CD4-positive, alpha-beta memory T cell (primary cell): Measurements from ENCODE around the gene COQ8B. TPM values are rescaled to one million over a fixed set of nuclear protein-coding genes. Genes with fewer than 3 reads are reported as not detected.

Experiments
- CTCF ChIA-PET: fragments of 350-600 bp; sonication (Branson Sonifier 250); formaldehyde crosslinking; loops from one replicate; lab custom pipeline; 2021; ENCODE audit warnings: inconsistent platforms; ENCODE audit not compliant: partially characterized antibody; lab: Charles Lee
- POLR2A ChIA-PET: fragments of 350-600 bp; sonication (Branson Sonifier 250); formaldehyde crosslinking; loops from one replicate; lab custom pipeline; 2021; ENCODE audit not compliant: partially characterized antibody; lab: Charles Lee
- DNase-seq, 5 donors: peaks; one replicate each; pipeline versions ENCODE4 v3.0.0 to v3.0.0-alpha.2; 2020 to 2022; ENCODE audit warnings: mixed read lengths in 1 of 5
- H3K27ac ChIP-seq: one replicate; pipeline ENCODE4 v1.7.0; 2013; ENCODE audit warnings: low read depth, low read length
- H3K27me3 ChIP-seq: 2 replicates; pipeline ENCODE4 v1.7.0; 2013; ENCODE audit warnings: mild to moderate bottlenecking, low read length, moderate library complexity; ENCODE audit not compliant: insufficient read depth
- H3K36me3 ChIP-seq: 2 replicates; pipeline ENCODE4 v1.7.0; 2013; ENCODE audit warnings: mild to moderate bottlenecking, low read length, moderate library complexity; ENCODE audit not compliant: insufficient read depth
- H3K4me1 ChIP-seq: 2 replicates; pipeline ENCODE4 v1.7.0; 2013; ENCODE audit warnings: mild to moderate bottlenecking, low read length, moderate library complexity; ENCODE audit not compliant: insufficient read depth
- H3K4me3 ChIP-seq, 2 donors: one replicate each; pipeline ENCODE4 v1.7.0; 2013; ENCODE audit warnings: low read length in 2 of 2, mild to moderate bottlenecking in 1 of 2
- H3K9me3 ChIP-seq, 2 donors: one replicate each; pipeline ENCODE4 v1.7.0; 2013; ENCODE audit warnings: low read length in 2 of 2, control low read depth in 1 of 2; ENCODE audit not compliant: control insufficient read depth in 1 of 2
- H3K27ac Mint-ChIP-seq, 7 donors: one replicate each; pipeline ENCODE4 v1.8.0; 2020 to 2021; ENCODE audit warnings: mixed read lengths in 7 of 7, mild to moderate bottlenecking in 6 of 7, inconsistent platforms in 3 of 7, moderate library complexity in 3 of 7
- H3K27me3 Mint-ChIP-seq, 2 donors: one replicate each; pipeline ENCODE4 v1.8.0; 2020 to 2021; ENCODE audit warnings: mixed read lengths in 2 of 2
- H3K36me3 Mint-ChIP-seq, 2 donors: one replicate each; pipeline ENCODE4 v1.8.0; 2020 to 2021; ENCODE audit warnings: mixed read lengths in 2 of 2, inconsistent platforms in 1 of 2, mild to moderate bottlenecking in 1 of 2
- H3K4me1 Mint-ChIP-seq, 4 donors: one replicate each; pipeline ENCODE4 v1.8.0; 2020 to 2021; ENCODE audit warnings: mixed read lengths in 4 of 4, mild to moderate bottlenecking in 1 of 4
- H3K4me3 Mint-ChIP-seq, 8 donors: one replicate each; pipeline ENCODE4 v1.8.0; 2020 to 2021; ENCODE audit warnings: mixed read lengths in 8 of 8, mild to moderate bottlenecking in 7 of 8, moderate library complexity in 6 of 8, inconsistent platforms in 3 of 8
- H3K9me3 Mint-ChIP-seq, 8 donors: one replicate each; pipeline ENCODE4 v1.8.0; 2020 to 2021; ENCODE audit warnings: mixed read lengths in 8 of 8, mild to moderate bottlenecking in 5 of 8, inconsistent platforms in 3 of 8, moderate library complexity in 1 of 8
- intact Hi-C: fragments of 100-400 bp; cut with micrococcal nuclease; formaldehyde crosslinking; loops from one replicate; pipeline ENCODE4 v1.15.1; 2023
- polyA plus RNA-seq, 2 donors: library from polyadenylated mRNA; unstranded; fragments of 300-500 nt; fragmentation: Illumina TruSeq; gene quantifications; one replicate each; pipeline ENCODE4 v1.2.3, GENCODE V29; 2021
- total RNA-seq, 2 experiments: library from RNA; stranded (reverse); gene quantifications; one replicate each; pipeline ENCODE4 v1.2.3, GENCODE V29; 2021

Gene COQ8B
- total and polyA plus RNA-seq, 4 experiments from 2014 or later: 20.2 to 54.7 (median 34.2) TPM

GRCh38 chr19:40663695-40664692 is 52.7 kb downstream of the COQ8B start:
- H3K27me3 Mint-ChIP-seq: no peaks in the 10 kb centered on the region
- intact Hi-C loops: loop anchor here (1.0 to 5.0 kb wide), 7 partner anchors 52 to 645 kb away; partner anchors contain the start of genes COQ8B, HNRNPUL1, RAB4B and SNRPA
- peak overlapping the region; percentile 81 to 90 (median 86) for H3K4me3 Mint-ChIP-seq
- Histone ChIP-seq H3K4me3 (peak overlapping the region; percentile 52 to 75), H3K4me1 (peaks cover 16% of the 10 kb centered on the region), H3K27ac (peak overlapping the region; percentile 49), H3K9me3 (no peaks in the 10 kb centered on the region), H3K36me3 (no peaks in the 10 kb centered on the region), H3K27me3 (no peaks in the 10 kb centered on the region)
- ChIA-PET POLR2A (interaction anchor here (0.6 to 3.0 kb wide), 32 partner anchors 20 to 775 kb away, joined by 3 to 34 read pairs (median 4); partner anchors contain the start of genes ACTMAP, COQ8B, DMAC2 and EGLN2), CTCF (interaction anchor here (0.7 to 6.9 kb wide), 21 partner anchors 10 to 484 kb away, joined by 3 to 89 read pairs (median 6); partner anchors contain the start of genes ACTMAP, COQ8B, EGLN2 and ITPKC)
- peaks cover 3 to 11% of the 10 kb centered on the region in 2 donors for H3K36me3 Mint-ChIP-seq
- H3K9me3 Mint-ChIP-seq: peaks cover 0 to under 1% (median 0%) of the 10 kb centered on the region in 8 donors
- H3K4me1 Mint-ChIP-seq: peaks cover 4 to 14% (median 6%) of the 10 kb centered on the region in 4 donors
- peak overlapping the region; percentile 74 to 95 (median 90) for H3K27ac Mint-ChIP-seq
- DNase-seq: peak in 2 of 5 donors; percentile 3 to 48

DNA sequence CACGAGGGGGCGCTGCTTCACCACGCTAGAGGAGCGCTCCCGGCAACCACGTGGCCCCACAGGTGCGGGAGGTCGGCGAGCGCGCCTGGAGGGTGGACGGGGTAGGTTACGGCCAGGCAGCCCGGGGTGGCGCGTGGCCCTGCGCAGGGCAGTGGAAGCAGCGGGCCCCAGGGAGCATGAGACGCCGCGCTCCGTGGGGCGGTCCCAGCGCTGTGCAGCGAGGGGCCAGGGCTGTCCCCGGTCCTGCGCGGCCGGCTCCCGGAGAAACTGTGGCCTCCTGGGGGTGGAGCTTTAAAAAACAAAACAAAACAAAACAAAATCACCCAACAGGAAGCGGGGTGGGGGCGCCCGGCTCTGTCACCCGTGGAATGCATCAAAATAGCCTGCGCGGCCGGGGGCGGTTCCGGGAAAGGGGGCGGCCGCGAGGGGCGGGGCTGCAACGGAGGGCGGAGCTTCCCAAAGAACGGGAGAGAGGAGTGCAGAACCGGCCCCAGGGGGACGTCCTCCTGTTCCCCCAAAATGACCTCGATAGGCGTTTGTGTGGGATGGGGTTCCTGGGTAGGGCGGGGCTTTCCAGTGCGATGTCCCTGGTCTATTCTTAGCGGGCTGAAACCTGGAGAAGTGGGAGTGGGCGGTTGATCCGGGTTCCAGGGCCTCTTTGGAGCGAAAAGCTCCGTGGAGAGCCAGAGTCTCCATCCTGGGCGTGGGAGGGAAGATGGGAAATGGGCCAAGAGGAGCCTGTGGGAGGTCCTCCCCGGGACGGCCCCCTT is 53.6 kb downstream of the COQ8B start:
- Mint-ChIP-seq H3K9me3 (no peaks in the 10 kb centered on the region), H3K27me3 (no peaks in the 10 kb centered on the region), H3K36me3 (peaks cover 0 to 2% of the 10 kb centered on the region in 2 donors), H3K4me3 (peak overlapping the region; percentile 82 to 90 (median 86)), H3K4me1 (peaks cover 4 to 14% (median 6%) of the 10 kb centered on the region in 4 donors), H3K27ac (peak overlapping the region; percentile 74 to 95 (median 90))
- DNase-seq: peak; percentile 87 to 94 (median 91)
- H3K9me3 ChIP-seq: no peaks in the 10 kb centered on the region
- H3K4me3 ChIP-seq: peak overlapping the region; percentile 52 to 75
- CTCF ChIA-PET: interaction anchor here (0.7 to 6.9 kb wide), 20 partner anchors 11 to 485 kb away, joined by 3 to 89 read pairs (median 6); partner anchors contain the start of genes ACTMAP, COQ8B, EGLN2 and ITPKC
- H3K27me3 ChIP-seq: no peaks in the 10 kb centered on the region
- POLR2A ChIA-PET: interaction anchor here (0.6 to 3.0 kb wide), 36 partner anchors 21 to 776 kb away, joined by 3 to 34 read pairs (median 4); partner anchors contain the start of genes ACTMAP, COQ8B, DMAC2 and EGLN2
- peak overlapping the region; percentile 49 for H3K27ac ChIP-seq
- H3K4me1 ChIP-seq: peaks cover 16% of the 10 kb centered on the region
- intact Hi-C loops: loop anchor here (1.0 to 5.0 kb wide), 9 partner anchors 53 to 646 kb away; partner anchors contain the start of genes COQ8B, HNRNPUL1, RAB4B and SNRPA
- no peaks in the 10 kb centered on the region for H3K36me3 ChIP-seq

- no peaks in the 10 kb centered on the region for H3K9me3 Mint-ChIP-seq
- peak overlapping the region in 2 of 8 donors; percentile 6 to 36 for H3K4me3 Mint-ChIP-seq
- H3K4me3 ChIP-seq: no peak overlapping the region
- H3K36me3 Mint-ChIP-seq: no peaks in the 10 kb centered on the region
- H3K27me3 ChIP-seq: no peaks in the 10 kb centered on the region
- no peaks in the 10 kb centered on the region for H3K27me3 Mint-ChIP-seq
- H3K27ac ChIP-seq: no peak overlapping the region
- no peaks in the 10 kb centered on the region for H3K9me3 ChIP-seq
- ChIA-PET POLR2A (interaction anchor here (0.6 to 2.9 kb wide), 5 partner anchors 18 to 483 kb away, joined by 3 to 34 read pairs (median 4); no protein-coding TSS in a partner anchor), CTCF (interaction anchor here (0.9 to 6.9 kb wide), 11 partner anchors 26 to 647 kb away, joined by 3 to 89 read pairs (median 4); no protein-coding TSS in a partner anchor)
- no peak for DNase-seq
- peak overlapping the region in 3 of 7 donors; percentile 13 to 70 (median 47) for H3K27ac Mint-ChIP-seq
- peaks cover 13% of the 10 kb centered on the region for H3K4me1 ChIP-seq
- no peaks in the 10 kb centered on the region for H3K36me3 ChIP-seq
- H3K4me1 Mint-ChIP-seq: peaks cover 4 to 14% (median 6%) of the 10 kb centered on the region in 4 donors
- intact Hi-C loops: loop anchor here (1.0 to 5.0 kb wide), 5 partner anchors 145 to 647 kb away; partner anchors contain the start of gene HNRNPUL1
These were observed 55.1 kb downstream of the COQ8B start for GRCh38 chr19:40661616-40662015.

DNA sequence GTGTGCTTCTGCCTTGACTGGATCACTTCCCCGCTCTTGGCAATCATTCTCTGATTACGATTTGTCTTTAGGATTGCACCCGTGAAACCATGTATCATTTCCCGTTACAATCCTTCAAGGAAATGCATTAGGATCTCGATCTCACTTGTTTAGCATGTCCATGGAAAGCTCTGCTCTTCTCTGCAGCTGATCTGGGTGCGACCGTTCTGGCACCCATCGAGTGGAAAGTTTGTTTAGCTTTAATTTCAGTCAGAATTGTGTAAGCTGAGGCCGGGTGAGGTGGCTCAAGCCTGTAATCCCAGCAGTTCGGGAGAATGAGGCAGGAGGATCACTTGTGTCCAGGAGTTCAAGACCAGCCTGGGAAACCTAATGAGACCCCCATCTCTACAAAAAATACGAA is 57.1 kb downstream of the COQ8B start:
- peak overlapping the region in 1 of 7 donors; percentile 25 for H3K27ac Mint-ChIP-seq
- peaks cover 4 to 14% (median 6%) of the 10 kb centered on the region in 4 donors for H3K4me1 Mint-ChIP-seq
- H3K9me3 Mint-ChIP-seq: no peaks in the 10 kb centered on the region
- intact Hi-C loops: no loop called here
- H3K36me3 Mint-ChIP-seq: no peaks in the 10 kb centered on the region
- H3K27me3 ChIP-seq: no peaks in the 10 kb centered on the region
- no peak overlapping the region for H3K27ac ChIP-seq
- no peaks in the 10 kb centered on the region for H3K36me3 ChIP-seq
- DNase-seq: no peak
- POLR2A ChIA-PET: no interaction called here
- no peak overlapping the region for H3K4me3 Mint-ChIP-seq
- peaks cover 12% of the 10 kb centered on the region for H3K4me1 ChIP-seq
- no peaks in the 10 kb centered on the region for H3K9me3 ChIP-seq
- CTCF ChIA-PET: interaction anchor here (4.7 to 6.9 kb wide), 2 partner anchors 147 to 160 kb away, joined by 38 to 89 read pairs; no protein-coding TSS in a partner anchor
- H3K27me3 Mint-ChIP-seq: no peaks in the 10 kb centered on the region
- H3K4me3 ChIP-seq: no peak overlapping the region

DNA sequence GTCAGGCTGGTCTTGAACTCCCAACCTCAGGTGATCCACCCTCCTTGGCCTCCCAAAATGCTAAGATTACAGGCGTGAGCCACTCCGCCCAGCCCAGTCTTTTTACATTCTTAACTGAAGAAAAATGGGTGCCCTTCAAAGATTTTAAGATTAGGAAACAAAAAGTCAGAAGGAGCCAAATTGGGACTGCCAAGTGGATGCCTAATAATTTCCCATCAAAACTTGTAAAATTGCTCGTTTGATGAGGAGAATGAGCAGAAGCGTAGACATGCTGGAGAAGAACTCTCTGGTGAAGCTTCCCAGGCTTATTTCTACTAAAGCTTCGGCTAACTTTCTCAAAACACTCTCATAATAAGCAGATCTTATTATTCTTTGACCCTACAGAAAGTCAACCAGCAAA is 57.6 kb downstream of the COQ8B start:
- Histone ChIP-seq H3K4me3 (no peak overlapping the region), H3K27me3 (no peaks in the 10 kb centered on the region), H3K36me3 (no peaks in the 10 kb centered on the region), H3K27ac (no peak overlapping the region), H3K4me1 (peaks cover 12% of the 10 kb centered on the region), H3K9me3 (no peaks in the 10 kb centered on the region)
- intact Hi-C loops: no loop called here
- DNase-seq: no peak
- POLR2A ChIA-PET: no interaction called here
- Mint-ChIP-seq H3K27ac (no peak overlapping the region), H3K4me3 (no peak overlapping the region), H3K4me1 (peaks cover 4 to 14% (median 6%) of the 10 kb centered on the region in 4 donors), H3K9me3 (no peaks in the 10 kb centered on the region), H3K36me3 (no peaks in the 10 kb centered on the region), H3K27me3 (no peaks in the 10 kb centered on the region)
- CTCF ChIA-PET: interaction anchor here (2.0 to 4.7 kb wide), 2 partner anchors 147 to 486 kb away, joined by 8 to 38 read pairs; no protein-coding TSS in a partner anchor

DNA sequence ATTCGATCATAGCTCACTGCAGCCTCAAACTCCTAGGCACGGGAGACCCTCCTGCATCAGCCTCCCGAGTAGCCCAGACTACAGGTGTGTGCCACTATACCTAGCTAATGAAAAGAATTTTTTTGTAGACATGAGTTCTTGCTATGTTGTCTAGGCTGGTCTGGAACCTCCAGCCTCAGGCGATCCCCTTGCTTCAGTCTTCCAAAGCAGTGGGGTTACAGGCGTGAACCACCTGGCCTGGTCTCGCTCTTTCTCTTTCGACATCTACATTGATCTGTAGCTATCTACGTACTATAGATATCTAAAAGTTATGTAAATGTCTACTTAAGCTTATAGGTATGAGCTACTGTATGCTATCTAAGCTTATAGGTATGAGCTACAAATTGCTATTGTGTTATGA is 58.7 kb downstream of the COQ8B start:
- H3K27me3 Mint-ChIP-seq: no peaks in the 10 kb centered on the region
- Histone ChIP-seq H3K36me3 (no peaks in the 10 kb centered on the region), H3K9me3 (no peaks in the 10 kb centered on the region), H3K27me3 (no peaks in the 10 kb centered on the region), H3K27ac (no peak overlapping the region), H3K4me1 (peaks cover 6% of the 10 kb centered on the region), H3K4me3 (no peak overlapping the region)
- CTCF ChIA-PET: interaction anchor here (1.2 to 2.4 kb wide), 4 partner anchors 24 to 487 kb away, joined by 3 to 8 read pairs (median 8); no protein-coding TSS in a partner anchor
- intact Hi-C loops: no loop called here
- peaks cover 0 to 5% (median under 1%) of the 10 kb centered on the region in 4 donors for H3K4me1 Mint-ChIP-seq
- H3K36me3 Mint-ChIP-seq: no peaks in the 10 kb centered on the region
- no peak overlapping the region for H3K27ac Mint-ChIP-seq
- POLR2A ChIA-PET: interaction anchor here (0.6 to 0.7 kb wide), 2 partner anchors 12 to 153 kb away, joined by 3 to 5 read pairs; no protein-coding TSS in a partner anchor
- H3K9me3 Mint-ChIP-seq: no peaks in the 10 kb centered on the region
- no peak for DNase-seq
- H3K4me3 Mint-ChIP-seq: no peak overlapping the region
